ENCODE results near the gene CKS1B.
A peak's percentile ranks its signal among the peaks of the same experiment; 100 is the strongest.

CKS1B gene

DNA sequence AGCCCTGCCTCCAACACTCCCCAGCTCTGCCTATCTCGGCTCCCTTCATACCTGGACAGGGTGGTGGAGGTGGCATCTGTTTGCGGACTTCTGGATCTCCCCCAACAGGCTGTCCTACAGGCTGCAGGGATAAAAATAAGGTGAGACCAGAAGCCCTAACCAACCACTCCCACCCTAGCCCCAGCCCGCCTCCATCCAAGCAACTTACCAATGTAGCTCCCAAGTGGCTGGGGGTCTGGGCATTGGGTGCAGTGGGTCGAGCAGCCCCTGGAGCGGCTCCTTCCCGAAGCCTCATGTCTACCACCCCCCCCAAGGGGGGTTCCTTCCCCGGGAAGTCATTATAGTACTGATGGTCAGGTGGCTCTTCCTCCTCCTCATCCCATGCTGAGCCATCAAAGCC lies 8.4 kb upstream of the CKS1B start:
- Histone ChIP-seq H3K27ac (no peak overlapping the region), H3K9me3 (ENCODE audit: low read depth, low read length) (no peaks in the 10 kb centered on the region), H3K4me3 (no peak overlapping the region), H3K9ac (ENCODE audit: insufficient read length) (no peak overlapping the region), H3K36me3 (ENCODE audit: insufficient read depth, low read length) (peaks cover 54% of the 10 kb centered on the region)
- TF ChIP-seq POLR2AphosphoS5 (IDR thresholded peaks at IDR 0.05; ENCODE audit: borderline replicate concordance, low read depth, low read length) (no peak), FOXP2 (optimal IDR thresholded peaks at IDR 0.05; ENCODE audit: control extremely low read depth, extremely low read length, insufficient read depth) (no peak), EZH2 (IDR thresholded peaks at IDR 0.05) (no peak)
- no peak for DNase-seq (ENCODE audit: low read depth, low spot score)

DNA sequence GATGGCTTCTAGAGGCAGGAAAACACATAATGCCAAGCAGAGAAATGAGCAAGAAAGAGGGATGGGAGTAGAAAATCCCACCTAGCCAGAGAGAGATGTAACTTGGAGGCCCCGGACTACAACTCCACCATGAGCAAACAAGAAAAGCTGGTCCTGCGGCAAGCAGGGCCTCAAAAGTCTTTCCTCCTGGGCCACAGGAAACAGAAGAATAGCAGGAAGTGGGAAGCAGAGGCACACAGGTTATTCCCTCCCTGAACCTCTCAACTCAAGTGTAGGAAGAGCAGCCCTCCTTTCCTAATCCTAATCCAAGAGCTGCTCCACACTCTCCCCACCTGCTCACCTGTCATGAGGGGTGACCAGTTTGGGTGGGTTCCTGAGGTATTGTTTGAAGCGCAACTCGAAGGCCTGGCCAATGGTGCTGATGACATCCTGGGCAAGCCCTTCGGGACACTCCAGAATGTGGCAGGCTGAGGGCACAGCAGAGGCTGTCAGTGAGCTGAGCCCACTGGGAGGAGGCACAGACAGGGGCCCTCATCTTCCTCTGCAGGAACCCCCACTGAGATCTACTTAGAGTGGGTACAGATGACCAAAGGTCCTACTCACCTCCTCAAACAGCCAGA lies 7.0 kb upstream of the CKS1B start:
- Histone ChIP-seq H3K36me3 (ENCODE audit: insufficient read depth, low read length) (peaks cover 54% of the 10 kb centered on the region), H3K4me3 (no peak overlapping the region), H3K9me3 (ENCODE audit: low read depth, low read length) (no peaks in the 10 kb centered on the region), H3K9ac (ENCODE audit: insufficient read length) (no peak overlapping the region), H3K27ac (peak overlapping the region; percentile 22; the same call in 1 of the 2 replicates)
- DNase-seq (ENCODE audit: low read depth, low spot score), result no peak
- no peak for TF ChIP-seq FOXP2 (optimal IDR thresholded peaks at IDR 0.05; ENCODE audit: control extremely low read depth, extremely low read length, insufficient read depth)
- no peak for TF ChIP-seq EZH2 (IDR thresholded peaks at IDR 0.05)
- no peak for TF ChIP-seq POLR2AphosphoS5 (IDR thresholded peaks at IDR 0.05; ENCODE audit: borderline replicate concordance, low read depth, low read length)

- no peak overlapping the region for H3K27ac ChIP-seq
- peak overlapping the region; percentile 82 for H3K4me3 ChIP-seq
- peak overlapping the region; percentile 74 for H3K9ac ChIP-seq (ENCODE audit: insufficient read length)
- DNase-seq (ENCODE audit: low read depth, low spot score), result no peak
- no peaks in the 10 kb centered on the region for H3K9me3 ChIP-seq (ENCODE audit: low read depth, low read length)
- peaks cover 44% of the 10 kb centered on the region for H3K36me3 ChIP-seq (ENCODE audit: insufficient read depth, low read length)
- no peak for TF ChIP-seq EZH2 (IDR thresholded peaks at IDR 0.05)
- TF ChIP-seq POLR2AphosphoS5 (IDR thresholded peaks at IDR 0.05; ENCODE audit: borderline replicate concordance, low read depth, low read length), result no peak
- no peak for TF ChIP-seq FOXP2 (optimal IDR thresholded peaks at IDR 0.05; ENCODE audit: control extremely low read depth, extremely low read length, insufficient read depth)
Observed at GRCh38 chr1:154968731-154969130, 5.8 kb upstream of the CKS1B start.

DNA sequence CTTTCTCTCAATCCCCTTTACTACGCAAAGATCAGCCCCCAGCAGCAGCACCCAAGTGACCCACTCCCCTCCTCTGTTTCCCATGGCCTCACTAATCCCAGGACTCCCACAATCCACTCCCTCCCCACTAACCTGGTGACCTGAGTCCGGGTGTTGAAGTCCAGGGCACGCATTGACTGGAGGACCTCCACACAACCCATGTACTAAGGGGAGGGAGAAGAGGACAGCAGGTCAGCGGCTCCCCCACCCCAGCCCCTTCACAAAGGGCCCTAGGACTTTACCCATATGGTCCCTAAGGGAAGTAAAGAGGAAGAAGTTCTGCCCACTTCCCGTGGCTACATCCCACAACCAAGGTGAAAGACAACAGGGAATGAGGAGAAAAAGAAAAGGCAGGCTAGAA lies 5.2 kb upstream of the CKS1B start:
- peak overlapping the region; percentile 22; the same call in 1 of the 2 replicates for H3K27ac ChIP-seq
- H3K9me3 ChIP-seq (ENCODE audit: low read depth, low read length), result no peaks in the 10 kb centered on the region
- peak overlapping the region; percentile 82 for H3K4me3 ChIP-seq
- peak overlapping the region; percentile 74 for H3K9ac ChIP-seq (ENCODE audit: insufficient read length)
- DNase-seq (ENCODE audit: low read depth, low spot score), result no peak
- TF ChIP-seq FOXP2 (optimal IDR thresholded peaks at IDR 0.05; ENCODE audit: control extremely low read depth, extremely low read length, insufficient read depth), result no peak
- TF ChIP-seq EZH2 (IDR thresholded peaks at IDR 0.05), result no peak
- no peak for TF ChIP-seq POLR2AphosphoS5 (IDR thresholded peaks at IDR 0.05; ENCODE audit: borderline replicate concordance, low read depth, low read length)
- H3K36me3 ChIP-seq (ENCODE audit: insufficient read depth, low read length), result peaks cover 39% of the 10 kb centered on the region

GRCh38 chr1:154969860-154970452 lies 4.5 kb upstream of the CKS1B start:
- H3K9me3 ChIP-seq (ENCODE audit: low read depth, low read length), result no peaks in the 10 kb centered on the region
- no peak overlapping the region for H3K27ac ChIP-seq
- DNase-seq (ENCODE audit: low read depth, low spot score), result no peak
- H3K4me3 ChIP-seq, result peak overlapping the region; percentile 82
- peaks cover 33% of the 10 kb centered on the region for H3K36me3 ChIP-seq (ENCODE audit: insufficient read depth, low read length)
- peak overlapping the region; percentile 74 for H3K9ac ChIP-seq (ENCODE audit: insufficient read length)
- TF ChIP-seq EZH2 (IDR thresholded peaks at IDR 0.05), result no peak
- TF ChIP-seq POLR2AphosphoS5 (IDR thresholded peaks at IDR 0.05; ENCODE audit: borderline replicate concordance, low read depth, low read length), result no peak
- no peak for TF ChIP-seq FOXP2 (optimal IDR thresholded peaks at IDR 0.05; ENCODE audit: control extremely low read depth, extremely low read length, insufficient read depth)

GRCh38 chr1:154970631-154971340 lies 3.7 kb upstream of the CKS1B start, which contains the start of gene SHC1:
TSS of gene SHC1 (minus strand) at chr1:154970747. CDS start at chr1:154970526, 221 bp downstream.
- H3K36me3 ChIP-seq (ENCODE audit: insufficient read depth, low read length), result peaks cover 27% of the 10 kb centered on the region
- H3K9me3 ChIP-seq (ENCODE audit: low read depth, low read length), result no peaks in the 10 kb centered on the region
- DNase-seq (ENCODE audit: low read depth, low spot score), result no peak
- peak within 1 kb of the TSS; percentile 83 for H3K27ac ChIP-seq
- peak within 1 kb of the TSS; percentile 82 for H3K4me3 ChIP-seq
- H3K9ac ChIP-seq (ENCODE audit: insufficient read length), result peak within 1 kb of the TSS; percentile 74
- TF ChIP-seq POLR2AphosphoS5 (IDR thresholded peaks at IDR 0.05; ENCODE audit: borderline replicate concordance, low read depth, low read length) (peak; percentile 98), FOXP2 (optimal IDR thresholded peaks at IDR 0.05; ENCODE audit: control extremely low read depth, extremely low read length, insufficient read depth) (no peak), EZH2 (IDR thresholded peaks at IDR 0.05) (no peak)

DNA sequence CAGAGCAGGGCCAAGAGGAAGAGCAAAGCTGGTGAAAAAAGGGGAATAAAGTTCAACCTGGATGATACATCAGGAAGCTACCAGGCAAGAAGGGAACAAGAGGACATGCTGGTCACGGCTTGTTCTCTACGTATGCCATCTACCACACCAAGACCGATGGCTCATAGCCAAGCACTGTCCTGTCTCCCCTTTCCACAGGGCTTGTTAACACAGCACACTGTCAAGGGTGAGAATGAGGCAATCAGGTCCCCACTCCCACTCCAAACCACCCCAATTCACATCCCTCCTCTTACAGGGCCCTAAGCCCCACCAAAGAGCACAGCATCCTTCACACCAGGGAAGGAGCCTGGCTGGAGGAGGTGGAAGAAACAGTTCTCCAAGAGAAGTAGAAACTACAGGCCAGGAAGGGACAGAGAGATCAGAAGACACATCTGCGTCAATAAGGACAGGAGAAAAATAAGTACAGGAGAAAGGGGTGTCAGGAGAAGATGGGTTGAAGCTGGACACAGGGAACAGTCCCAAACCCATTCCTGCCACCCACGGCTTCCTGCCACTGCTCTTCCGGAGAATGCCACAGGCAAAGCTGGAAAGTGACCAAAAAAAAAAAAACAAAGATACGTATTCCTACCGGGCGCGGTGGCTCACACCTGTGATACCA lies 3.0 kb upstream of the CKS1B start:
- TF ChIP-seq POLR2AphosphoS5 (IDR thresholded peaks at IDR 0.05; ENCODE audit: borderline replicate concordance, low read depth, low read length) (no peak), FOXP2 (optimal IDR thresholded peaks at IDR 0.05; ENCODE audit: control extremely low read depth, extremely low read length, insufficient read depth) (no peak), EZH2 (IDR thresholded peaks at IDR 0.05) (no peak)
- H3K36me3 ChIP-seq (ENCODE audit: insufficient read depth, low read length), result peaks cover 26% of the 10 kb centered on the region
- H3K9ac ChIP-seq (ENCODE audit: insufficient read length), result peak overlapping the region; percentile 74
- no peaks in the 10 kb centered on the region for H3K9me3 ChIP-seq (ENCODE audit: low read depth, low read length)
- peak overlapping the region; percentile 83 for H3K27ac ChIP-seq
- peak overlapping the region; percentile 82 for H3K4me3 ChIP-seq
- no peak for DNase-seq (ENCODE audit: low read depth, low spot score)

DNA sequence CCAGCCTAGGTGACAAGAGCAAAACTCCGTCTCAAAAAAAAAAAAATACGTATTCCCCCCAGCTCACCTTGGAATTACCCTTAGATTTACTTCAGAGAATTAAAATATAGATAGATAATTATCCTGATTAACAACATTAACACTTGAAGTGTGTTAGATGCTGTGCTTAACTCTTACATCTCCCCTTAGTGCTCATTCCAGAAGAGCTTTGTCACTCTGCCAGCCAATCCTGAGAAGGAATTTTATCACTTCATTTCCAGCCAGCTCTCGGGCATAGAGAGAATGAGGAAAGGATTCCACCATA lies 2.3 kb upstream of the CKS1B start:
- peak overlapping the region; percentile 97 for H3K4me3 ChIP-seq
- H3K9ac ChIP-seq (ENCODE audit: insufficient read length), result peak overlapping the region; percentile 43

More for the DNA sequence above, 2.3 kb upstream of the CKS1B start:
- peaks cover 20% of the 10 kb centered on the region for H3K36me3 ChIP-seq (ENCODE audit: insufficient read depth, low read length)
- H3K9me3 ChIP-seq (ENCODE audit: low read depth, low read length), result no peaks in the 10 kb centered on the region
- peak overlapping the region; percentile 99 for H3K27ac ChIP-seq
- TF ChIP-seq POLR2AphosphoS5 (IDR thresholded peaks at IDR 0.05; ENCODE audit: borderline replicate concordance, low read depth, low read length), result no peak
- TF ChIP-seq FOXP2 (optimal IDR thresholded peaks at IDR 0.05; ENCODE audit: control extremely low read depth, extremely low read length, insufficient read depth), result no peak
- no peak for TF ChIP-seq EZH2 (IDR thresholded peaks at IDR 0.05)
- no peak for DNase-seq (ENCODE audit: low read depth, low spot score)
